Stimulated activated naive CD8-positive, alpha-beta T cell treated with anti-CD3 and anti-CD28 coated beads, Interleukin-15, amount 100 ng/mL, for 72 hours (primary cell): ENCODE results near the gene OTULIN.
A peak's percentile ranks its signal among the peaks of the same experiment; 100 is the strongest.

Experiments used
- ATAC-seq: fragments of 150-1000 bp; cut with Tn5 transposase; 2 replicates; pipeline ENCODE4 v1.10.0; 2021; ENCODE audit warnings: mild to moderate bottlenecking, moderate library complexity
- DNase-seq, 2 donors: peaks; one replicate each; pipeline ENCODE4 v3.0.0; 2021 to 2022
- H3K27ac Mint-ChIP-seq, 2 donors: one replicate each; pipeline ENCODE4 v1.8.0; 2022; ENCODE audit warnings: mild to moderate bottlenecking in 2 of 2, mixed read lengths in 2 of 2, moderate library complexity in 2 of 2
- H3K27me3 Mint-ChIP-seq: one replicate; pipeline ENCODE4 v1.8.0; 2022; ENCODE audit warnings: mixed read lengths
- H3K4me1 Mint-ChIP-seq: one replicate; pipeline ENCODE4 v1.8.0; 2022; ENCODE audit warnings: mild to moderate bottlenecking, mixed read lengths
- H3K4me3 Mint-ChIP-seq, 2 donors: one replicate each; pipeline ENCODE4 v1.8.0; 2022; ENCODE audit warnings: mild to moderate bottlenecking in 2 of 2, mixed read lengths in 2 of 2, moderate library complexity in 1 of 2
- H3K9me3 Mint-ChIP-seq, 2 donors: one replicate each; pipeline ENCODE4 v1.8.0; 2022; ENCODE audit warnings: mixed read lengths in 2 of 2

OTULIN gene

DNA sequence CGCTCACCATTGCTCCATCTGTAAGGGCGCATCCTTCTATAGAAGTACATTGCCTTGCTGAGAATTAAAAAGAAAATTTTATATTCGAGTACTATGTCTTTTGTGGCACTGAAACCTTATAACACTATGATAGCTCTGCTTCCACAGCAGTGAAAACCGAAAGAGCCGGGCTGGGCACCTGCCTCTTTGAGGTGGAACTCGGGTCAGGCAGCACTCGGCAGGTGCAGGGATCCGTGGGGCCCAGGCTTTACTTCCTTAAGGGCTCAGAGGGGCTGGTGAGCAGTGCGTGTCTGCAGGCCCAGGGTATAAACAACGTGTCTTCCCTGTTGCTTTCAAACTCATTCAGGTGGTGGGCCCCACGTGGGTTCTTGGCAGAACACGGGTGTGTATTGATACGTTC, 69.9 kb downstream of the OTULIN start:
- H3K27ac Mint-ChIP-seq, result no peak overlapping the region
- no peak for ATAC-seq
- no peak for DNase-seq

DNA sequence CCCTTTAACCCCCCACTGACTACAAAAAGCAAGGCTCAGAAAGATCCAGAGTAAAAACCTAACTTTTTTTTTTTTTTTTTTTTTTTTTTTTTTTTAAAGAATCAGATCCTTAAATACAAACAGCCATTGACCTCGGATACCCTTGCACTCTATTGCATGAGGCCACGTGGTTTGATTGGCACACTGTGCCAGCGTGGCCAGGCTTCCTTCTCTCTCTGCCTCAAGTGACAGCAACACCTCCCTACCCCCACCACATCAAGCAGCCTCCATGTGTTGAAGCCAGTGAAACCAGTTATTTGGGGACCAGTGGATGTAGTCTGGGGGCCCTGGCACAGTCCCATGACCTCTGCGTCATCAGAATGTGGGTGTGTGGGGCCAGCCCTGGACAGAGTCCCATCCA, 71.4 kb downstream of the OTULIN start:
- H3K4me1 Mint-ChIP-seq, result peaks cover under 1% of the 10 kb centered on the region
- H3K9me3 Mint-ChIP-seq, result no peaks in the 10 kb centered on the region
- peak overlapping the region in 1 of 2 donors; percentile 58 for H3K27ac Mint-ChIP-seq
- ATAC-seq (no peak), DNase-seq (no peak)
- no peak overlapping the region for H3K4me3 Mint-ChIP-seq
- H3K27me3 Mint-ChIP-seq, result no peaks in the 10 kb centered on the region

More for the DNA sequence above, 69.9 kb downstream of the OTULIN start:
- H3K27me3 Mint-ChIP-seq, result no peaks in the 10 kb centered on the region
- H3K9me3 Mint-ChIP-seq, result no peaks in the 10 kb centered on the region
- H3K4me3 Mint-ChIP-seq, result no peak overlapping the region
- no peaks in the 10 kb centered on the region for H3K4me1 Mint-ChIP-seq

DNA sequence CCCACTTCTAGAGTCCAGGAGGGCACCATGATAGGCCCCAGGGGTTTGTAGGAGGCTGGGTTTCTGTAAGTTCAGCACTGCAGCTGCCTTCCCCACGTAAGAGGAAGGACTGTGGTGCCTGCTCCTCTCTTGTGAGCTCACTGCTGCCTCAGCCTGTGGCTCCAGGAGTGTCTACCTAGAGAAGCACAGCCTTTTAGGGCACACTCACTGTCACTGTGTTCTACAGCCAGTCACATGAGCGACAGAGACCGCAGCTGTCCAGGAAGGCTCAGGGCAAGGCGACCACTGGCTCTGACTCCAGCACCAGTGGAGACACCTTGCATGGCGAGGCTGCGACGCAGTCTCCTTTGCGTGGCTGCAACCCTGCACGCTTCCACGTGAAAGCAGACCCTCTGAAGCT, 72.8 kb downstream of the OTULIN start:
- no peak for DNase-seq
- ATAC-seq, result no peak
- no peak overlapping the region for H3K4me3 Mint-ChIP-seq
- no peaks in the 10 kb centered on the region for H3K9me3 Mint-ChIP-seq
- no peaks in the 10 kb centered on the region for H3K27me3 Mint-ChIP-seq
- no peak overlapping the region for H3K27ac Mint-ChIP-seq
- H3K4me1 Mint-ChIP-seq, result peaks cover 14% of the 10 kb centered on the region

DNA sequence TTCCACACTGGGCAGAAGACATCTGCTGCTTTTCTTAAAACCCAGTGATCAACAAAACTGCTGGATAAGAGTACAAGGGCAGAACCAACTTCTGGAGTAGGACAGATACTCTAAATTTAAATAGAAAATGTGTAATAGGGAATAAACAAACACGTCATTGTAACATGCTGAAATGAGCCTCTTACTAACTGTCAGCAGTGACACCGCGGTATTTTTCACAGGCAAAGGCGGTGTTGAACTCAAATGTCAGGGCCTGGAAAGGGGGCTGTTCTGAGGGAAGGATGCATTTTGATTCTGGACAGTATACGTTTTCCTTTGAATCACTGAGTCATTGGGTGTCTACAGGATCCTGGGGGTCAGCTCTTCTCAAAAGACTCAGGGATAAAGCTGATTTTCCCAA, 73.5 kb downstream of the OTULIN start:
- ATAC-seq, result no peak
- H3K27ac Mint-ChIP-seq, result no peak overlapping the region
- H3K9me3 Mint-ChIP-seq, result no peaks in the 10 kb centered on the region
- no peak overlapping the region for H3K4me3 Mint-ChIP-seq
- H3K27me3 Mint-ChIP-seq, result no peaks in the 10 kb centered on the region
- peaks cover 21% of the 10 kb centered on the region for H3K4me1 Mint-ChIP-seq
- no peak for DNase-seq

DNA sequence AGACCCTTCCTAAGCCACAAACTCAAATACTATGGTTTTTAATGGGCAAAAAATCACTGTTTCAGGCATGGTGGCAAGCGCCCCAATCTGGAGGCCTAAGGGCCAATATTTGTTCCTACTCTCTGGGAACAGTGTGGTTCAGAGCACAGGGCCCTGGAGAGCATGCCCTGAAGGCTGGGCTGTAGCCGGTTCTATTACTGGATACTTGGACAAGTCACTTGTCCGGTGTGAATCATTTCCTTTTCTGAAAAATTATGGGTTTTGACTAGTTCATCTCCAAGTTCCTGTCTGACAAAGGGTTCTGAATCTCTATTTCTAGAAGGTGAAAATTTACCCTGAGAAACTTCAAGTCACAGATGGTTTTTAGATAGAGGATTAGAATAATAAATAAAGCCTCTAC, 75.0 kb downstream of the OTULIN start:
- Mint-ChIP-seq H3K9me3 (no peaks in the 10 kb centered on the region), H3K27me3 (no peaks in the 10 kb centered on the region), H3K4me1 (peaks cover 27% of the 10 kb centered on the region), H3K4me3 (no peak overlapping the region), H3K27ac (peak overlapping the region in 1 of 2 donors; percentile 13)
- ATAC-seq (no peak), DNase-seq (no peak)

DNA sequence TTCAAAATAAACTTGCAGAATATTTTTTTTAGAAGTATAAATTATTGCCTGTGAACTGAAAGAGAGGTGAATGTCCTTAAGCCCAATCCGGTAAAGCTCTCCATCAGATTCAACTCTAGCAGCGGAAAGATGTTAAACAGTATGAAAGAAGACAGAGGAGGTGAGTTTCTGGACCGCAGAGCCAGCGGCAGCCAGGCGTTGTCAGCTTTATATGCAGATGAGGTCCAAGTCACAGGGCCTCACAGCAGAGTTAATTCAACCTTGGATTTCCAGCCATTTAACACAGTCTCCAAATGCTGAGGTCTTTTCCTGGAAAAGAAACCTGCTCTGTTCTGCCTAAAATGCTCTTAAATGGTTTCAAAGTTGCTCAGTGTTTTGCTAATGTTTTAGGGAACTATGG, 75.5 kb downstream of the OTULIN start:
- Mint-ChIP-seq H3K9me3 (no peaks in the 10 kb centered on the region), H3K4me1 (peaks cover 27% of the 10 kb centered on the region), H3K27ac (no peak overlapping the region)

DNA sequence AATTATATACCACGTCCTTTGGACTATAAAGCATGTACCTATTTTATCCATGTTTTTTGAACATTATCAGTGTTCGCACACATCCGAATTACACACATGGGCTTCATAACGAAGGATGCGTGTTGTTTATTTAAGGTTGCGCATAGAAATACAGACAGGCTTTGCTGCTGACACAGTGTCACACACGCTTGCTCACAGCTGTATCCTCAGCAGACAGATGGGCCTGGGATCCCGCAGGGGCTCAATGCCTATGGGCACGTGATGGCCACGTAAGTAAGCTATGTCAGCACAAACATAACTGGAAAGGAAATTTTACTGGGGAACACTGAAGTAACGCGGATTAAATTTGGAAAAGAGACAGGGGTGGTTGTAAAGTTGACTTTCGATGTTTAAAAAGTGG, 76.6 kb downstream of the OTULIN start:
- H3K4me3 Mint-ChIP-seq, result no peak overlapping the region

More for the DNA sequence above, 75.5 kb downstream of the OTULIN start:
- no peaks in the 10 kb centered on the region for H3K27me3 Mint-ChIP-seq
- ATAC-seq, result no peak
- no peak for DNase-seq
- H3K4me3 Mint-ChIP-seq, result no peak overlapping the region

DNA sequence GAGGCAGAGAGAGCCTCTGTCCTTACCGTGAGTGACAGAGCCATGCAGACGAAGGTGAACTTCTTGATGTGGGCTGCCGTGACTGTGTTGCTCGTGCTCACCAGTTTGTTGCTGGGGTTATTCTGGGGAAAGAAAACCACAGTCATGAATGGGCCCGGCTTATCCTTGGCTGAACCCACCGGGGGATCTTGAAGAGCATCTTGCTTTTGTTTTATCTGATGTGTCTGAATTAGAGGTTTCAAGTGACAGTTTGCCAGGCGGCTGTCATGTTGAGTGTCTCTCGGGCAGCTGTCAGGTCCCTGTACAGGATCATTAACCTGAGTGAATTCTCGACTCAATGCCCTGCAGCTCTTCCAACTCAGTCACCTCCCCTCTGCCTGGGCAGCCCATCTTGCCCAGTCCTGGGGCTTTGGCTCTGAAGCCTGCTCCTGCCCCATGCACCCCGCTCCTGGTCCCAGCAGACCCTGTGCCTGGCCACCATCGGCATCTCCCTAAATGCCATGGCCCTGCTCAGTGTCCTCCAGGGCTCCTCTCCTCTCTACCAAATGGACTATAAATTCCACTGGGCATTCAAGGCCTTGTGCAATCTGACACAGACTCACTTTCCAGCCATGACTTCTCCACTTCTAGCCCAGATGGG, 77.4 kb downstream of the OTULIN start:
- Mint-ChIP-seq H3K27ac (peak overlapping the region; percentile 1 to 62), H3K4me1 (peaks cover 27% of the 10 kb centered on the region), H3K27me3 (no peaks in the 10 kb centered on the region), H3K9me3 (no peaks in the 10 kb centered on the region), H3K4me3 (no peak overlapping the region)
- ATAC-seq (no peak), DNase-seq (no peak)

More for the DNA sequence above, 76.6 kb downstream of the OTULIN start:
- no peaks in the 10 kb centered on the region for H3K9me3 Mint-ChIP-seq
- peaks cover 27% of the 10 kb centered on the region for H3K4me1 Mint-ChIP-seq
- no peak for DNase-seq
- no peak for ATAC-seq
- no peak overlapping the region for H3K27ac Mint-ChIP-seq
- no peaks in the 10 kb centered on the region for H3K27me3 Mint-ChIP-seq

DNA sequence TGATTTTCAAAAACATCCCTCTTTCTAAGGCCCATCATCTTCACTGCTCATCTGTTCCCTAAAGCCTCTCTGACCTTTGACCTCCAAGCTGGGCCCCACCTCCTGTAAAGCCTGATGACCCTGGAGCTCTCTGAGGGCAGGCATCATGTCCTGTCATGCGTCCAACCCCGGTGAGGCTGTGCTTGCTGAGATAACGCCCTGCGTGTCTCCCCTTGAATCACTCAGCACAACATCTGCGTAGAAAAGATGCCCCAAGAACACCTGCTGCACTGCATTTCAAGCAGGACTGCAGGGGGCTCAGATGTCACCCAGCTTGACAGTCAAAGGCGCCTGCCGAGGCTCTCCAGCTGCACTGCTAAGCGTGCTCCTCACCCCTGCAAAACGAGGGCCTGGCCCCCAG, 78.0 kb downstream of the OTULIN start:
- Mint-ChIP-seq H3K27me3 (no peaks in the 10 kb centered on the region), H3K27ac (peak overlapping the region; percentile 1 to 62), H3K9me3 (no peaks in the 10 kb centered on the region), H3K4me1 (peaks cover 27% of the 10 kb centered on the region), H3K4me3 (no peak overlapping the region)
- no peak for ATAC-seq
- DNase-seq, result no peak

DNA sequence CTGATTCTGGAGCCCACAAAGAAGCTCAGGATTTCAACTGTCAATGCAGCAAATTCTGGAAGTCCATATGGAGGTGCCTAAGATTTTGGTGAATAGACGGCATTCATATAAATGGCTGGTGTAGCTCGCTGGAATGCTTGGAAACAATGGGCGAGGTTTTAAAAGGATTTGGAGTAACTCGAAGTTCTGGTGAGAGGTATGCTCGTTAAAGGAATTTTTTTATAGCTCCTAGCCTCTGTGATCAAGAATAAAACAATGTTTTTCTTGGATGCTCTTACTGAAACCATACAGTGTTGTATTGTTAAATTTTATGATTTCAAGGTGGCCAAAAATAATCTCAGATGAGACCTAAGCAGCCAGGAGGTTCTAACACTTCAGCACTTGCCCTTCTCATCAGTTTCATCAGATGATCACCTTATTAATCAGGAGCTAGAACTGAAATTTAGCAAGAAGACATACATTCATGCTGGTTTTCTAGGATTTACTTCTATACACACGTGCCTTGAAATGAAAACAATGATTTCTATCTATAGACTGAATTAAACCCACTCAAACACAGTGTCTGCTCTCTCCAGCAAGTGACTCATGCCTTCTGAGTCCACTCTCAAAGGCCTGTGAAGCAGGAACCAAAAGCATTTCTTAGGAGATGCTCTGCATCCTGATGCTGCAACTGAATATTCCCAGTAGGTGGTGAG, 79.2 kb downstream of the OTULIN start:
- ATAC-seq, result no peak
- Mint-ChIP-seq H3K27me3 (no peaks in the 10 kb centered on the region), H3K27ac (no peak overlapping the region), H3K4me1 (peaks cover 27% of the 10 kb centered on the region), H3K9me3 (no peaks in the 10 kb centered on the region), H3K4me3 (no peak overlapping the region)
- DNase-seq, result no peak

DNA sequence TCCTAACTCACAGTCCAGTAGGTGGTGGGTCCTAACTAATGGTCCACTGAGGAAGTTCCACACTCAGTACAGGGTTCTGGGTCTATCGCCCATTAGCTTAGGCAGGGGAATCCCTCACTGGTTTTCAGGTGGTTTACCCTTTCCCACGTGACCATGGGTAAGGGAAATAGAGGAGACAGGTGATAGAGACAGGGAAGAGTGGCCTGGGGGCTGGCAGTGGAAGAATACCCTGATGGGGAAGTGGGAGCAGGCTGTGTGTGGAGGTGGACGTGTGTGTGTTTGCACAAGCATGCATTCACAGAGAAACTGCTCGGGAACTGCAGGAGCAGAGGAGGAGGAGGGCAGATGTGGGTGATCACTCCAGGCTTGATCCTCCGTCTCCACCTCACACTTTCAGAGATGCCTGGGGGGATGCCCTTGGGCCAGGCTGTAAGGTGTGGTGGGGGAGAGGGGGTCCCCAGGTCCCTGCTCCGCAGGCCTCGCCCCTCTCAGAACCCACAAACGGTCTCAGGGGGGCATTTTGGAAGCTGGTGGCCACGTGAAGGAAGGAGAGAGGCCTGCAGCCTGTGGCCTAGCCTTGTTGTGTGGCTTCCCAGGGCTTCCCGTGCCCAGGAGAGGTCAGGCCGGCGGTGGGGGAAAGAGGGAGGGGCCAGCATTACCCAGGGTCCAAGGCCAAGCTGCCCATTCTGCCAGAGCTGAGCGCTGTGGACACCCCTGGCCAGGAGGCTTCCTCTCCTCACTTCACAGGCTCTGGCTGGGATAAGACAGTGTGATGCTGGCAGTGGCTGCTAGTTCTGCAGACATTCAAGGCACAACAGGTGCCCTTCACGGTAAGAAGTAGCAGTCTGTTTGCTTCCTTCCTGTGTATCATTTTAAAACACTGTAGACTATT, 80.0 kb downstream of the OTULIN start:
- Mint-ChIP-seq H3K4me3 (no peak overlapping the region), H3K27me3 (no peaks in the 10 kb centered on the region), H3K4me1 (peaks cover 27% of the 10 kb centered on the region), H3K27ac (peak overlapping the region; percentile 1 to 93), H3K9me3 (no peaks in the 10 kb centered on the region)
- ATAC-seq, result no peak
- no peak for DNase-seq

DNA sequence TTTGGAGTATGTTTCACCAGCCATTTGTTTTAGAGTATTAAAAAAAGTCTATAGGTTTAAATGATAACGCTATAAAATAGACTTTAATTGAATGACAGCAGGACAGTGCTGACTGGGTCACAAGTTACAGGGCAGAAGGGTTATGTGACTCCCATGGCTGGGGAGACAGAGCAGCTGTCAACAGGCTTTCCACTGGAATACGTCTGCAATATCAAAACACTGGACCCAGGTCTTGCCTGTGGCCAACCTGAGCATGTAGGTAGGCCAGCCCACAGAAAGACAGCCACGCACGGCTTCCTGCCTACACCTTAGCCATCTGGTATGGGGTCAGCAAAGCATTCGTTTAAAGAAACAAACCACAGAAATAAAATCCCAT, 80.7 kb downstream of the OTULIN start:
- no peak overlapping the region for H3K27ac Mint-ChIP-seq
- DNase-seq, result no peak
- no peak for ATAC-seq
- H3K4me1 Mint-ChIP-seq, result peaks cover 32% of the 10 kb centered on the region
- H3K4me3 Mint-ChIP-seq, result no peak overlapping the region
- no peaks in the 10 kb centered on the region for H3K27me3 Mint-ChIP-seq
- no peaks in the 10 kb centered on the region for H3K9me3 Mint-ChIP-seq

DNA sequence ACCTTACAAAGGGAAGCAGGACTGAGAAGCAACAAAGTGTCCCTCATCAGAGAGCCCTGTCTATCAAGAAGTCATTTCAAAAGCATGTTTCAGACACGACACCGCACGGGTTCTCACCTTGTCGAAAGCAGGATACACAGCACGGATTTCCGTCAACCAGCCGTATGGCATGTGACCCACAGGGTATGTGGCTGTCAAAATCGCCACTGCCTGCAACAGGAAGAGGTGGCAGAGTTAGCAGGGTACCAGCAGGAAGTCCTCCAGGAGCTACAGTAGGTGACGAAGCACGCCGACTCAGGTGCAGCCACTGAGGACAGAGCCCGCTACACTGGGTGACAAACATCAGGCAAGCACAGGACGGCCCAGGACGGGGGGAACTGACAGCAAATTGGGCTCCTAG, 81.2 kb downstream of the OTULIN start:
- Mint-ChIP-seq H3K9me3 (no peaks in the 10 kb centered on the region), H3K27me3 (no peaks in the 10 kb centered on the region), H3K27ac (no peak overlapping the region), H3K4me3 (no peak overlapping the region), H3K4me1 (peaks cover 32% of the 10 kb centered on the region)
- ATAC-seq (peak; percentile 88), DNase-seq (peak in 1 of 2 donors; percentile 52)

DNA sequence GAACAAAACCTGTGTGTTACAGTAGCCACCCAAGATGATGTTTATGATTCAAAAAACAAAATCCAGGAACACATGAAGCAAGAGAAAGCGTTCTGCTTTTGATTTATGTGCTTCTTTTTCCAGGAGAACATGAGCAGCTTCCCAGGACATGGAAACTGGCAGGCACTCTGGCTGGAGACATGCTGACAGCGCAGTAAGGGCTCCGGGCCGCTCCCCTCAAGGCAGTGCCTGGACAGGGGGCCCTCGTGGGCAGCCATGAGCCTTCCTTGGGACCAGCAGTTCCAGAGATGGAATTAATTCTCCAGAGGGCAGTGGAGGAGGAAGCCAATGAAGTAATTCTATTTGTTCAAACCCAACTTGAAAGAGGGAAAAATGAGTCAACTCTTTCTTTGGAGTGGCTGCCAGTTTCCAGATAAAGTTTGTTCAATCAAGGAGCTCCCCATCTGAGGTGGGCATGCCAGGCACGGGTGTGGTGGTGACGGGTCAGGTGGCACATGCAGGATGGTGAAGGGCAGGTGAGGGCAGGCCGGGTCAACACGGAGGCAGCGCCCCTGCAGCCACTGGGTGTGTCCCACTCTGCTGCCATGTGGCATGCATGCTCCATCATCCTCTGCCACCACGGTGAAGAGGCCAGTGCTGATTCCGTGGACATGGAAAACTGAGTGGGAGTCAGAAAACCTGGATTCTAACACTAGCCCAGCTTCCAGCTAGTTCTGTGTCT, 83.8 kb downstream of the OTULIN start:
- DNase-seq (no peak), ATAC-seq (no peak)
- Mint-ChIP-seq H3K4me3 (no peak overlapping the region), H3K27me3 (no peaks in the 10 kb centered on the region), H3K9me3 (no peaks in the 10 kb centered on the region), H3K4me1 (peaks cover 11% of the 10 kb centered on the region), H3K27ac (no peak overlapping the region)
